HTR-8/SVneo (cell line): Measurements from ENCODE around the gene GCG.

Experiments used
- DNase-seq: peaks from one replicate; pipeline ENCODE4 v3.0.0; 2011; ENCODE audit warnings: low spot score, mixed read lengths; ENCODE audit not compliant: insufficient read length
- FAIRE-seq: peaks from 2 replicates; lab custom pipeline; 2011; peaks lifted over from hg19 to GRCh38; lab: Jason Lieb, UNC

GCG gene

DNA sequence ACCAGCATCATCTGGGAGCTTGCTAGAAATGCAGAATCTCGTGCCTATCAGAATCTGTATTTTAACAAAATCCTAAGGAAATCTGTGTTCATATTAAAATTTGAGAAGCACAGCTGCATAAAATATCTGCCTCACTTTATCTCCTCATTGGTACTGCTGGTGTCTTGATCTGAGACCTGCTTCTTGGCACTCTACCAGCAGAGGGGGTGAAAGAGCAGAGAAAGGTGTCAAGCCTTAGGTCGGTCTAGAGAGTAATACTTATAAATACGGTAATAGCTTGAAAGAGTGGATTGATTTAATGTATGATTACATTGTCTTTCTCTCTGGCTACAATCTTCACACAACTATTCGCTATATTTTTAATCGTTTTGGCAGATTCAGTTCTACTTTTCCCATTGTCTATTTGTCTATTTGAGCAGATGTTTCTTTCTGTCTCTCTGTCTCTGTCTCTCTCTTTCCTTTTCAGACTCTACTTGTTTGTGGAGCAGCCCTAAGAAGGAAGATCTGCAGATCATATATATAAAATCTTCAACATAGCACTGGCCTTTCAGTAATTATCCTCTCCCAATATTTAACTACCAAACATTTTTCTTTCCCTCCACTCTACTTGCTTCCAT is 1.7 kb upstream of the GCG start:
- no peak for FAIRE-seq
- DNase-seq: peak; percentile 31

DNA sequence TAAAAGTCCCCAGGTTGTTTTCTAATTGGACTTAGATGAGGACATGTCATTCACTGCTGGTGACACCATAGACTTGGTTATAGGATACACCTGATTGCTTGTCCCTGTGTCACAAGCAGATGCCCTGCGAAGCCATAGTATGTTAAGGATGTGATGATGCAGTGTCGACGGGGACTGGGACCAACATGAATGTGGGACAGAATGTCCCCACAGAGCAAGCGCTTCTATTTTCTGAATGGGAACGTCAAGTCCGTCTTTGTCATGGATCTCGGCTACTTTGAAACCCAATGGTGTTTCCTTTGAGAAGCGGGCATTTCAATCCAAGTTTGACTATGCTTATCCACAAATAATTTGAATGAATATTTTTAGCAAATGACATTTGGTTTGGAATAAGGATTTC is 2.1 kb downstream of the GCG start:
- FAIRE-seq: no peak
- no peak for DNase-seq

DNA sequence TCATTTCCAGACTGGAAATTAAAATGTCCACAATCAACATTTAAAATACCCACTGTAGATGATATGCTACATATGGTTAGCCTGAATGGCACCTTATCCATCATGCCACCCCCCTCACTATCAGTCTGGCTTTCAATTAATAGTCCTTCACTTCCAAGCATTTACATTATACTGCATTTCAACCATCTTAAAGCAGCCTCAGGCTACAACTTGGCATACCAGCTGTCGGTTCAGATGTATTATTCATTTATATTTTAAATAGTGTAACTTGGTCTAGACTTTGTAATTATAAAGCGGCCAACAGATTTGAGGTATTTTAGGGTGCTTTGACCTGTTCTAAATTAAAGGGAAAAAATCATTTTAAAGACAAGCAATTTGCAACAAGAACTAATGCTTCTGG is 2.6 kb downstream of the GCG start:
- no peak for FAIRE-seq

GRCh38 chr2:162148956-162149355 is 3.1 kb downstream of the GCG start:
- FAIRE-seq (no peak), DNase-seq (no peak)

More for the DNA sequence above, 2.6 kb downstream of the GCG start:
- DNase-seq: no peak

GRCh38 chr2:162143969-162144368 is 8.1 kb downstream of the GCG start:
- FAIRE-seq (no peak), DNase-seq (no peak)

DNA sequence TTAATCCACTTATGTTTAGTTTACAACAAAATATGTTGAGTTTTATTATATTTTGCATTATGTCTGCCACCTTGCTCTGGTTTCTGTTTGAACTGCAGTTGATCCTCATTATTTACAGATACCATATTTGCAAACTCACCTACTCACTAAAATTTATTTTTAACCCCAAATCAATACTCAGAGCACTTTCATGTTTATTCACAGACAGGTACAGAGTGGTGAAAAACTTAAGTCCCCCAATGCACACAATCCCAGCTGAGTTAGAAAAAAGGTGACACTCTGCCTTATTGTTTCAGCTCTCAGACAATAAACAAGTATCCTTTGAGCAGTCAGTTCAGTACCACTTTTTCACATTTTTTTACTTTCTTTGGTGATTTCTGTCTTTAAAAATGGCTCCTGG is 13.7 kb downstream of the GCG start:
- FAIRE-seq (no peak), DNase-seq (no peak)

GRCh38 chr2:162127422-162127821 is 24.6 kb downstream of the GCG start:
- DNase-seq (no peak), FAIRE-seq (no peak)

GRCh38 chr2:162126527-162126926 is 25.5 kb downstream of the GCG start:
- FAIRE-seq (no peak), DNase-seq (no peak)

GRCh38 chr2:162126111-162126519 is 25.9 kb downstream of the GCG start:
- DNase-seq (no peak), FAIRE-seq (no peak)

DNA sequence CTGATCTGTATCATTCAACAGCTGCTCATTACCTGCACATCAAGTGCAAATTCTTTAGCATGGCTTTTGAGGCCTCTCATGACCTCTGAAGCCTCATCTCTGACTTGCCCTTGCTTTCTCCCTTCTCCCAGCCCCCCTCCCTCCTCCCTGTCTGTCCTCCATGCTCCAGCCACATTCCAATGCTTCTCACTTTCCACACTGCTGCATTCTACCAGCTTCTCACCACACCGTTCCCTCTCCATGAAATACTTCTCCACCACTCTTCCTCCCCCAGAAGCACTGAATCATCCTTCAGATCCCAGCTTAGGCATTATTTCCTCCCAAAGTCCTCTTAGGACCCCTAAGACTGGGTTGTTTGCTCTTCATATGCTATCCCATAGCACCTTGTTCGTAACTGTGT is 26.9 kb downstream of the GCG start:
- DNase-seq (no peak), FAIRE-seq (no peak)

GRCh38 chr2:162123806-162124758 is 28.0 kb downstream of the GCG start:
- DNase-seq (no peak), FAIRE-seq (no peak)

GRCh38 chr2:162118166-162119031 is 33.6 kb downstream of the GCG start:
- DNase-seq: no peak

DNA sequence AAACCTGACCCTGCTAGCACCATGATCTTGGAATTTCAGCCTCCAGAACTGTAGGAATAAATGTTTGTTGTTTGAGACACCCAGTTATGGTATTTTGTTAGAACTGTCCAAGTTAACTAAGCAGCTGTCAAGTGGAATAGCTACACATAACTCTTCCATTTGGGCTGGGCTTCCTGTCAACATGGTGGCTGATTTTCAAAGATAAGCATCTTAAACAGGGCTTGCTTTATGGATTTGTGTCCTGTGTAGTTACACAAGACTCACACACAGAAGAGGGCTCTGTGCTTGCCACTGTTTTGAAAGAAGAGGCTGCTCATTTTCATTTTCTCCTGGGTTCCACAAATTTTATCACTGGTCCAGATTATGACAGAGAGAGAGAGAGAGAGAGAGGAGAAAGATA is 35.7 kb downstream of the GCG start:
- DNase-seq (no peak), FAIRE-seq (no peak)

More at GRCh38 chr2:162118166-162119031, 33.6 kb downstream of the GCG start:
- FAIRE-seq: no peak

- DNase-seq (no peak), FAIRE-seq (no peak)
These were observed 37.0 kb downstream of the GCG start for GRCh38 chr2:162115076-162115475.

- DNase-seq (no peak), FAIRE-seq (no peak)
These were observed 37.8 kb downstream of the GCG start for GRCh38 chr2:162114271-162114670.

DNA sequence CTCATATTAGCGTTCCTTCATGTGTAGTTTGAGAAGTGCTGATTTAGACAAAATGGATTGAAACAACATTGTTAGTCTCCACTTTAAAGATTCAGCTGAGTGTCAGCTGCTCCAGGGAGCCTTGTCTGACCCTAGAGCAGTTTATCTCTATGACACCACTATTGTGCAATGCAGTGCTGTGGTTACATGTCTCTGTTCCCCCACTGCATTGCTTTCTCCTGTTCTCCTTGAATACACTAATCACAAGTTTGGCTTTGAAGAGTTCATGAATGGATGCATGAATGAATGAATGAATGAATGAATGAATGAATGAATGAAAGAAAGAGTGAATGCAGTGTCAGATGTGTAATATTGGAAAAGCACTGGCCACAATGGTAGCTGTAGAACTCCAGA is 38.3 kb downstream of the GCG start:
- DNase-seq (no peak), FAIRE-seq (peak; percentile 68)

DNA sequence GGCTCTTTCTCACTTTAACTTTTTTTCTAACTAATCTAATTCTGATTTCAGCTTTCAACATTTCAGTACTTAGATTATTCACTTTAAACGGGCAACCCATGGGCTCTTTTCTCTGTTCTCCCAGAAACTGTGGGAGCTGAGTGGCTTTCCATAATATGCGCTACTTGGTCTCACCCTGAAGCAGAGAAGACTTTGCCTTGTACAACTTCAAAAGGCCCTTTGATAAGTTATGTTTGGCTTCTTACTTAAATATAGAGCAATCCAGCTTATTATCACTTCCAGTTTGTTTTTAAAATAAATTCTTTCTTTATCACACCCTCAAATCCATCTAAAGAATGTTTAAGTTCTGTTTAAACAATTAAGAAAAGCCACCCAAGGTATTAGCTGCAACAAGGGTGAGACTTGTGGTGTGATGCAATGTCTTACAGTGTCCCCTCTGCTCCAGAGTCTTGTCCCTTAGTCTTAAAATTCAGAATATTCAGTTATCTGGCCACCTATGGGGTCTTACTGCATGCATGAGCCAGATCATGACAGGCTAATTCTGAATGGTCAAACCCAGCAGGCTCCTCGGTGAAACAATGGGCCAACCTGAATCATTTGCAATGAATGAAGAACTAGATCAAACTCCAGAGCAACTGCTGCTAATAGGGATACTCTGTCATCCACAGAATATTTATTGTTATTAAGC is 38.8 kb downstream of the GCG start:
- FAIRE-seq (no peak), DNase-seq (no peak)

GRCh38 chr2:162111958-162112850 is 39.8 kb downstream of the GCG start:
- no peak for FAIRE-seq
- DNase-seq: no peak

DNA sequence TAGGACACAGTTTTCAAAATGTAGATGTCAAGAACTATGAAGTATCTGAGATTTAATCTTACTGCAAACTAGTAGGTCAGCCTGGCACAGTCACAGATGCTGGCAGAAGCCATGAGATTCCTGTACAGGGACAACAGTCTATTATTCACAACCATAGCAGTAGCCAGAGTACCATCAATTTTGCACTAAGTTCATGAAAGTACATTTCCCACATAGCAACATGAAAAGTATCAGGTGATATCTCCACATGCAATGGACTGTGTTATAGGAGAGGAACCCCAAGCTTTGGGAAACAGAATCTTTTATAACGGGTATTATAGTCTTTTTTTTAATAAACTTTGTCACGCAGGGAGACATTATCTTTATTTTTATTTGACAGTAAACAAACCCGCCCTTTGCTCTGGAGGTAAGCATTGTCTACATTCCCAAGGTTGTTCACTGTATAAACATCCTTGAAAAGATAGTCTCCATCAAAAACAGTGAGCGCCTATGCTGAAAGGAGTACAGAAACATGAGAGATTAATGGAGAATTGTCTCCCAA is 44.6 kb downstream of the GCG start:
- DNase-seq: no peak
- FAIRE-seq: no peak
